HG02885 (cell line): ENCODE results near the gene NUDT14.

ENCODE experiments used
- ATAC-seq: cut with Tn5 transposase; IDR thresholded peaks from one replicate; pipeline ENCODE4 v1.9.1; 2021; ENCODE audit warnings: mild to moderate bottlenecking; ENCODE audit not compliant: unreplicated experiment, poor library complexity

The NUDT14 gene

DNA sequence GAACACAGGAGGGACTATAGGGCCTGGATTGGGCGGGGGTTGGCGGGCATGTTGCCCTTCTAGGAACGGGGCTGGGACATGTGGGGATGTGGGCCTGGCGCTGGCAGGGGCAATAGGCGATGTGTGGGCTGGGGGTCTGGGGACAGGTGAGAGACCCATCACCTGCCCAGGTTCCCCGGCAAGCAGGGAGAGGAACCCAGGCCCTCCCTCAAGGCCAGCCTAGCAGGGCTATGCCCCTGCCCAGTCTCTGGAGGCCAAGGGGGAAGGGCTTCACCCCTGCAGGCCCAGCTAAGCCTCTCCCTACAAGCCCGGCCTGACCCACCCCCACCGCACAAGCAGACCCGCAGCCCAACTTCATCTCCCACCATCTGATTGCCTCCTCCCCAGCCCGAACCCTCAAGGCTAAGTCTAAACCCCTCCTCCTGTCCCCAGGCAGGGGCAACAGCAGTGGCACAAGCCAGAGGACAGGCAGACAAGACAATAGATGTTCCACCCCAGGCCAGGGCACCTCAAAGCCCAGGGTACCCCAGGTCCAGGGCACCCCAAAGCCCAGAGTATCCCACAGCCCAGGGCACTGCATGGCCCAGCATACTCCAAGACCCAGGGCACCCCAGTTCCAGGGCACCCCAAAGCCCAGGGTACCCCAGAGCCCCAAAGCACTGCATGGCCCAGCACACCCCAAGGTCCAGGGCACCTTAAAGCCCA is 19.0 kb downstream of the NUDT14 start:
- no peak for ATAC-seq

DNA sequence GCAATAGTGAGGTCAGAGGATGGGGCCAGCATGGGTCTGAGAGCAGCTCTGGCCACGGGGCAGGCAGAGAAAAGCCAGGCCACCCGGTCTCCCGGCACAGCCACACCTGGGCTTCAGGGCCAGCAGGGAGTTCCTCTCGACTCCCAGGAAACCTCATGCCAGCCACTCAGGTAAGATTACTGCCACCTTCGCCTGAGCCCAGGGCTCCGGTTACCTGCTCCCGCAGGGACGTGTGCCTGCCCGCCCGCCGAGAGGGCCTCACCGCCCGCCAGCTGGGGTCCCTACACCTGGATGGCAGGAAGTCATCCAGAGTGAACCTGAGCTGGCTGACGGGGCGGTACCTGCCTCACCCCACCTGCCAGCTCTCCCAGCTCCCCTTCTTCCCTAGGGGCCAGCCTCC is 19.8 kb downstream of the NUDT14 start:
- no peak for ATAC-seq

DNA sequence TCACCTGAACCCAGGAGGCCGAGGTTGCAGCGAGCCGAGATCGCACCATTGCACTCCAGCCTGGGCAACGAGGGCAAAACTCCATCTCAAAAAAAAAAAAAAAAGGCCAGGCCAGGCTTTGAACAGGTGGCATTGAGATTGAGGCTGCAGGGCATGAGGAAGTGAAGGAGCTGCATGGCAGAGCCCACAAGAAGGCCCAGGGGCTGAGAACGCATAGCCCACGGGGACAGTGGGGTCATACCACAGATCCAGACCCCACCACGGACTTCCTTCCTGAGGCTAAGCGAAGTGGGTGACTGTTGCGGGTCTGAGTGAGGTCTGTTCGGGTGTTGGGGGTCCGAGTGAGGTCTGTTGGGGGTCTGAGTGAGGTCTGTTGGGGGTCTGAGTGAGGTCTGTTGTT is 20.3 kb downstream of the NUDT14 start:
- no peak for ATAC-seq

DNA sequence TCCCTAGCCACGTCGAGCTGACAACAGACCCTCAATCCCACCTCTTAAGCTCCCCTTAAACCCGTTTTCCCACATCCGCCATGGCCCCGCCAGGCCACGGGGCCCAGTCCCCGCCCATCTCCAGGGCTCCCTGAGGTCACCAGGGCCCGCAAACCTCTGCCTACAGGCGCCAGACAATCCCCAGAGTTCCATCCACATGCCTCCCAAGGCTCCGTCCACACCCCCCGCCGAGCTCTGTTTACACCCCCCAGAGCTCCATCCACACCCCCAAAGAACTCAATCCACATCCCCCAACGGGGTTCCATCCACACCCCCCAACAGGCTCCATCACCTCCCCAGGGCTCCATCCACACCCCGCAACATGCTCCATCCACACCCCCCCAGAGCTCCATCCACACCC is 21.8 kb downstream of the NUDT14 start:
- ATAC-seq = no peak

GRCh38 chr14:105158794-105159193 is 22.3 kb downstream of the NUDT14 start:
- ATAC-seq = no peak

- no peak for ATAC-seq
These were observed 23.2 kb downstream of the NUDT14 start for GRCh38 chr14:105157872-105158271.

DNA sequence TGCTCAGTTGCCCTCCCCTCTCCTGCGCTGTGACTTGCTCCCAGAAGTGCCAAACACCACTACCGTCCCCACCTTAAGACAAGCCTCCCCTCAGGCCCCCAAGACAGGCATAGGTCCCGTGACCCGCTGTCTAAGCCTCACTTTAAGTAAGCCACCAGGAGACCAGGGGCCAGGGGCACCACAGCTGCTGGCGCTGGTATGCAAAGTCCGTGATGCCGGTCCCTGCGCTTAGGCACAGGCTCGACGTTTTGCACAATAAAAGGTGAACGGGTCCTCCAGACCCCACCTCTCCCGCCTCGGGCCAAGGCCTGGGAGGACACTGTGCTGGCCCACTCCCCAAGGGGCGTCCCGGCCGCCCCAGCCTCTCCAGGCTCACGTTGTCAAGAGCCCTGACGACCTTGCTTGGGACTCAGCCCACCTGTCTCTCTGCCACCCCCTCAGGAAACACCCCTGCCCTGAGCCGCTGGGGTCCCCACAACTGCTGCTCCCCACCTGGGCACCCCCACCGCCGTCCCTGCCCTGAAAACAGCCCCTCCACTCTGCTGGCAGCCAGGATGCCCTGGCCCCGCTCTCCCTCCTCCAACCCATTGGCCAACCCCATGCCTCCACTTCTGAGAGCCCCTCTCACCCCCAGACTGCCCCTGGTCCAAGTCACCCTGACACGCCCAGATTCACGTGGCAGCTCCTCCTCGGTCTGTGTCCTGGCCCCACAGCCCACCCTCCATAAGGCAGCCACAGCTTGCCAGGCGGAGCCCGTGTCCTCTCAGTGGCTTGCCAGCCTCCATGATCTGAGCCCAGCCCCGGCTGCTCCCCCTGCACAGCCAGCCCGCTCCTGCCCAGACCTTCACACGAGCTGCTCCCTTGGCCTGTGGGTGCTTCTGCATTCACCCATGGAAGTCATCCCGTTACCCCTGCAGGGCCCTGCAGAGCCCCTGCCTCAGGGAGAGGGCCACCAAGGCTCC is 24.4 kb downstream of the NUDT14 start:
- no peak for ATAC-seq

- ATAC-seq = no peak
These were observed 25.3 kb downstream of the NUDT14 start for GRCh38 chr14:105155681-105156413.

DNA sequence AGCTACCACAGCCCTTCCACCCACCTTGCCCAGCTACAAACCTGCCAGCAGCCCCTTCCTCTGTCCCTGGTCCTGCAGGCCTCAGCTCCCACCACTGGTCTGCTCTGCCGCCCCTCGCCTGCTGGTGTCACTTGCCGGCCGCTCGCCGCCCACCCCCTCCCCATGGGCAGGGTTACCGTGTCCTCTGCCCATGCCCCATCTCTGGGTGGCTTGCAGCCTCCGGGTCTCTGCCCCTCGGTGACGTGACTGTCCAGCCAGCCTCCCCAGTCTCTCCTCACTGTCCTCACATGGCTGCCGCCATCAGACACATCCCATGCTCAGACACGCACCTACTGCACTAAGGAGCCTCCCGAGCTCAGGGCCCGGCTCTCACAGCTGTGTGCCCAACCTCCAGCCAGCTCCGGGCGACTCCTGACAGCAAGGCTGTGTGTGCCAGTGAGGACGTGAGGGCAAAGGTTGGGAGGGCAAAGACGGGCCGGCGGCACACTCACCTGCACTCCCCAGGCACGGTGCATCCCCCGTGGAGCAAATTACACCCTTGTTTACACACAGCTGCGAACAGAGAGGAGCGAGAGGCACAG is 26.0 kb downstream of the NUDT14 start:
- ATAC-seq = no peak

DNA sequence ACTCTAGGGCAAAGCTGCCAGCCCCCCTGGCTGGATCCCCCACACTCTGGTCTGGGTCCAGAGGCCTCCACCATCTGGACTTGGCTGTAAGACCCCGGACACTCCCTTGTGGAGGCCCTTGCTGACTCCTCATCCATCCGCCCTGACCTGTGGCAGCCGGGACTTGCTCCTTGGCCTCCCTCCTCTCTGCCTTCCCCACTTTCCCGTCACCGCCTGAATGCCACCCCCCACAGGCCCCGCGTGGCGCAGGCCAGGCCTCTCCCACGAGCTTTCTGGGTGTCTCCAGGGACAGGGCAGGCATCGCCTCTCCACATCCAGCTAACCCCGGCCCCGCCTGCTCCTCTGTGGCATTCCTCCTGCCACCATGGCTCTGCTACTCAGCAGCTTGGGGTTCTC is 26.6 kb downstream of the NUDT14 start:
- ATAC-seq = no peak

DNA sequence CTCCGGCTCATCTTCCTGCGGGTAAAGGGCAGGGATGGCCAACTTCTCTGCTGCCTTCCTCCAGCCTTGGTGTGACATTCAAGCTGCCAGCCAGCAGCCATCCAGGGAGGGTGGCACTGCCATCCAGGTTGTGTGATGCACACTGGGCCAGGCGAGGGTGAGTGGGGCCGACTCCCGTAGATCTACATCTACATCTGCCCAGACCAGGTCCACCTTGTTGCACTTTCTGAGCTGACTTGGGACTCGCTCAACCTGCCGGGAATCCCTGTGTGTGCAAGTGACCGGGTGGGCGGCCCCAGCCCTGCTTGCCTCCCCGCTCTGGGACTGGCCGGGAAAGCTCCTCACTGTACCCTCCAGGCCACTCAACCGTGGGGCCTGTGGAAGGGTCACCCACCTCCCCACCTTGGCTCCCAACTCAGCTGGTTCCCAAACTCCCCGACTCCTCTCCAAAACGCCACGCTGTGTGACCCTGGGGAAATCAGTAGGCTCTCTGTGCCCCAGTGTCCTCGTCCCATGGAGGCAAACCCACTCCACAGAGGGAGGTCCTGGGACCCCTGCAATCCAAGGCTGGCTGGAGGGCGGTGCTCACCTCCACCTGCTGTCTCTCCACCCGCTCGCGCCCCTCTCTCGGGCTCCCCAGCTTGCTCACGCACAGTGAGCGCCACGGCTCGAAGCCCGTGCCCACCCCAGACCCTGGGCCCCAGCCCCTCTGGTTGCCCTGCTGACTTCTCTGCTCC is 27.2 kb downstream of the NUDT14 start:
- no peak for ATAC-seq

- no peak for ATAC-seq
These were observed 27.8 kb downstream of the NUDT14 start for GRCh38 chr14:105153331-105153731.

DNA sequence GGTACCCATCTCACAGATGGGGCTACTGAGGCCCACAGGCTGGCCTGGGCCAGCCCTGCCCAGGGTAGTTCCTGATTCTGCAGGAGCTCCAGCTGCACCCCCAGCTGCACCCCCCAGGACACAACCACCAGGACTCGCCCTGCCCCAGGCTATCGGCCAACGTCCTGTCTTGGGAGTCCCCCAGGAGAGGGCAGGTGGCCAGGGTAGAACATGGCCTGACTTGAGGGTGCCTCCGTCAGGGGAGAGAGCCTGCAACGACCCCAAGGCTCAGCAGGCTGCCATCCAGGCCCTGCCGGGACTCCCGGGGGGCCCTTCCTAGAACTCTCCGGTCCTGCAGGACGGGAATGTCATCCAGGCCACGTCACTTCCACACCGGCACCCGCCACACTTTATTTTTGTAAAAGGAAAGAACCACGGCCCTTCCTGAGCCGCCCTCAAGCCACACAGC is 28.3 kb downstream of the NUDT14 start:
- ATAC-seq = no peak

GRCh38 chr14:105151838-105152793 is 29.0 kb downstream of the NUDT14 start:
- ATAC-seq = no peak

DNA sequence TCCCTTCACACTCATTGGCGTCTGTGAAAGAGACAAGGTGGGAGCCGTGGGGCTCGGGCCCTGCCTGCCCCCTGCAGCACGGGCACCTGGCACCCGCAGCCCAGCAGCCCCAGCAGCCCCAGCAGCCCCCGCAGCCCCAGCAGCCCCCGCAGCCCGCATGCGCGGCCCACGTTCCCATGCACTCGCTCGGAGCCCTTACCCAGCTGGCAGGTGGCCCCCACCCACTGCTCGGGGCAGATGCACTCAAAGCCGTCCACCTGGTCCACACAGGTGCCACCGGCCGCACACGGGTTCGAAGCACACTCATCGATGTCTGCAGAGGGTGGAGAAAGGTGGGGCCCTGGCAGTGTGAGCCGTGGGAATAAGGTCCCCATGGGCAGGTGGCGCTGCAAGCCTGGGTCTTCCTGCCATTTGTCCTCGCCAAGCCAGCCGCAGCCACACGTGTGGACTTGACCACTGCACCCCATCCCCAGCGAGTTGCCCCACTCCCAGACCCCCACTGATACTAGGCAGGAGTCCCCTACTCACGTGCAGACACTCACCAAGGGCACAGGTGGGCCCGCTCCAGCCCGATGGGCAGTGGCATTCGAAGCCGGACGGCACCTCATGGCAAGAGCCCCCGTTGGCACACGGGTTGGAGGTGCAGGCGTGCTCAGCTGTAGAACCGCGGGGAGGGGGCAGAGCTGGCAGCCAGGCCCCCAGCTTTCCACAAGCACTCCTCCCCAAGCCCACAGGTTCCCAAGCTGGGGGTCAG is 29.9 kb downstream of the NUDT14 start:
- no peak for ATAC-seq

DNA sequence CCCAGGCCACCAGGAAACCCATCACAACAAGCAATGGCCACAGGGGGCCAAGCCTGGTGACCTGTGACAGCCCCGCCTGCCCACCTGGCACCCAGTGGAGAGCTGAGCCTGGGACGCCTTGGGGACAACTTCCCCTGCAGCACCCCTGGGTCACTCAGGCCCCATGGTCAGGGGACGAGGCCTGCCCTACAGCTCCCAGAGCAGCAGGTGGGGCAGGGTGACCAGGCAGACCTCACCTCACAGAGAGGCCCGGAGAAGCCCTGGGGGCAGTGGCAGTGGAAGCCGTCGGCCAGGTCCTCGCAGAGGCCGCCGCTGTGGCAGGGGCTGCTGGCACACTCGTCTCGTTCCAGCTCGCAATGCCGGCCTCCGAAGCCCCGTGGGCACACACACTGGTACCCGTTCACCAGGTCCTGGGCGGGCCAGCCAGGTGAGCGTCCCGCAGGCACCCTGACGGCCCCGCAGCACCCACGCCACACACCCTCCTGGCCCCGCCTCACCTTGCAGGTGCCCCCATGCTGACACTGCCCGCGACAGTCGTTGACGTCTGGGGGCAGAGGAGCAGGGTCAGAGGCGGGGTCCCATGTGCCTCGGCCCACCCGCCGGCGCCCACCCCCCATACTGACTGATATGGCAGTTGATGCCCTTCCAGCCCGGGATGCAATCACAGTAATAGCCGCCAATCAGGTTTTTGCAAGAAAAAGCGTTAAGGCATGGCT is 30.6 kb downstream of the NUDT14 start:
- ATAC-seq = no peak

DNA sequence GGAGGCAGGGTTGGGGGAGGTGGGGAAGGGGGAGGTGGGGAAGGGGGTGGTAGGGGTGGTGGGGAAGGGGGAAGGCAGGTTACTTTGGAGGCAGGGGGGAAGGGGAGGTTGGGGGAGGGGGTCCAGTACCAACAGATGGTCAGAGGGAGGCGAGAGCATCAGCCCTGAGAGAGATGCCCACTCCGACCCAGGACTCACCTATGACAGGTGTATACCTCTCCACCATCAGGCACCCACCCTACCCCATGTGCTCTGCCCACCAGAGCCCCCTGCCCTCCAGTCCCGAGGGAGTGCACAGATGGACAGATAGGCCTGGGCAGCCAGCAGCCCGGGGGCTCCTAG is 31.1 kb downstream of the NUDT14 start:
- no peak for ATAC-seq
